ENCODE data around the gene BBX. TPM values are rescaled to one million over a fixed set of nuclear protein-coding genes. Genes with fewer than 3 reads are reported as not detected.
A peak's percentile ranks its signal among the peaks of the same experiment; 100 is the strongest.

BBX gene
- 13.8 and 18.8 TPM in 2 replicates for total RNA-seq (2014; rRNA removed; shearing (Covaris generic); ENCODE audit: low replicate concordance)

- no peaks in the 10 kb centered on the region; the same call in 1 of the 2 replicates for H3K27me3 ChIP-seq
- peak; percentile 95 for DNase-seq
- H3K4me3 ChIP-seq, result peak within 1 kb of the TSS; percentile 80
- H3K36me3 ChIP-seq, result peaks cover 4% of the 10 kb centered on the region
- no peaks in the 10 kb centered on the region for H3K9me3 ChIP-seq
These were observed at the start of gene BBX for GRCh38 chr3:107522510-107523288. Gene BBX, plus strand, starts transcription at chr3:107522962. Its CDS starts 187,499 bp downstream, at chr3:107710461.

DNA sequence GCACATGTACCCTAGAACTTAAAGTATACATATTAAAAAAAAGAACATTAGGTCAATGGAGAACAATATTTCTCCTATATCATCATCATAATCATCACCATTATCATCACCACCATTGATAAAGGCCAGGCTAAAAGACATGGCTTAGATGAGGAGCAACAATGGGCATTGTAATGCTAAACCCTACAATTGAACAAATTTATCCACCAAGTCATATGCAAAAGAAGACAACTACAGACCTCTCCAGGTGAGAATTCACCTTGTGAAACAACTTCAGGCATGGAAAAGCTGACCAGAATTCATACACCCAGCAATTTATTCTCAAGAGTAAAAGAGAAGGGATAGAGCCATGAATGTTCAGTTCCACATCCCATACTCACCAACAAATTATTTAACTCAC is 46.3 kb upstream of the BBX start:
- H3K36me3 ChIP-seq, result no peaks in the 10 kb centered on the region
- no peaks in the 10 kb centered on the region; the same call in 1 of the 2 replicates for H3K27me3 ChIP-seq
- H3K9me3 ChIP-seq, result peaks cover 6% of the 10 kb centered on the region; the same call in 1 of the 2 replicates
- DNase-seq, result no peak
- H3K4me3 ChIP-seq, result no peak overlapping the region

GRCh38 chr3:107487490-107487889 is 35.3 kb upstream of the BBX start:
- H3K27me3 ChIP-seq, result no peaks in the 10 kb centered on the region
- no peak for DNase-seq
- H3K36me3 ChIP-seq, result no peaks in the 10 kb centered on the region
- H3K4me3 ChIP-seq, result no peak overlapping the region
- no peaks in the 10 kb centered on the region for H3K9me3 ChIP-seq

- Histone ChIP-seq H3K4me3 (no peak overlapping the region), H3K36me3 (no peaks in the 10 kb centered on the region), H3K27me3 (no peaks in the 10 kb centered on the region), H3K9me3 (no peaks in the 10 kb centered on the region)
- DNase-seq, result no peak
These were observed 33.8 kb upstream of the BBX start for GRCh38 chr3:107488942-107489341.

GRCh38 chr3:107493134-107493533 is 29.6 kb upstream of the BBX start:
- H3K4me3 ChIP-seq, result no peak overlapping the region
- no peaks in the 10 kb centered on the region for H3K36me3 ChIP-seq
- no peaks in the 10 kb centered on the region for H3K27me3 ChIP-seq
- DNase-seq, result no peak
- no peaks in the 10 kb centered on the region for H3K9me3 ChIP-seq

- no peak for DNase-seq
- no peaks in the 10 kb centered on the region for H3K36me3 ChIP-seq
- H3K4me3 ChIP-seq, result no peak overlapping the region
- no peaks in the 10 kb centered on the region for H3K27me3 ChIP-seq
- H3K9me3 ChIP-seq, result no peaks in the 10 kb centered on the region
These were observed 25.9 kb upstream of the BBX start for GRCh38 chr3:107496855-107497254.

GRCh38 chr3:107498646-107499045 is 24.1 kb upstream of the BBX start:
- Histone ChIP-seq H3K4me3 (no peak overlapping the region), H3K36me3 (no peaks in the 10 kb centered on the region), H3K9me3 (no peaks in the 10 kb centered on the region), H3K27me3 (no peaks in the 10 kb centered on the region)
- DNase-seq, result no peak

- Histone ChIP-seq H3K27me3 (peaks cover 13% of the 10 kb centered on the region; the same call in 1 of the 2 replicates), H3K36me3 (no peaks in the 10 kb centered on the region), H3K4me3 (no peak overlapping the region), H3K9me3 (no peaks in the 10 kb centered on the region)
- DNase-seq, result no peak
These were observed 16.3 kb upstream of the BBX start for GRCh38 chr3:107506458-107506857.

DNA sequence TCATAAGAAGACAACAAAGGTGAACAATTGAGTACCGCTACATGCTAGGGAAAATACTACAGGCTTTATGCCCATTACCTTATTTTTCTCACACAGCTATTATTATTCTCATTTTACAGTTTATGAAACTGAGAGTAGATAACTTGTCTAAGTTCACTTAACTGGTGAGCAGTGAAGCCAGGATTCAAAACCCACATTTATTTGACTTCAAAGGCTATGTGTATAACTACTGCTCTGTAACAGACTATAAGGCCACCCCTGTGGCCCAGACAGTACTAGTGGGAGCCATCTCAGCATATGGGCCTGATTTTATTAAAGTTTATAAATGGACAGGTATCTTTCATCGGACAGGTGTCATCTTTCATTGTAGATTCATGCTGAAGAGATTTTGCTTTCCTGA is 14.4 kb upstream of the BBX start:
- H3K36me3 ChIP-seq, result no peaks in the 10 kb centered on the region
- H3K4me3 ChIP-seq, result no peak overlapping the region
- H3K9me3 ChIP-seq, result 0 out of 2 replicates have a peak, but pooled peaks cover 2% of the 10 kb centered on the region
- peaks cover 17% of the 10 kb centered on the region; the same call in 1 of the 2 replicates for H3K27me3 ChIP-seq
- no peak for DNase-seq

GRCh38 chr3:107512108-107512507 is 10.7 kb upstream of the BBX start:
- peaks cover 31% of the 10 kb centered on the region for H3K27me3 ChIP-seq
- 0 out of 2 replicates have a peak, but pooled peaks cover 2% of the 10 kb centered on the region for H3K9me3 ChIP-seq
- no peak overlapping the region for H3K4me3 ChIP-seq
- H3K36me3 ChIP-seq, result no peaks in the 10 kb centered on the region
- DNase-seq, result no peak

- H3K4me3 ChIP-seq, result no peak overlapping the region
- no peak for DNase-seq
- H3K27me3 ChIP-seq, result peaks cover 31% of the 10 kb centered on the region
- H3K9me3 ChIP-seq, result 0 out of 2 replicates have a peak, but pooled peaks cover 2% of the 10 kb centered on the region
- H3K36me3 ChIP-seq, result no peaks in the 10 kb centered on the region
These were observed 8.3 kb upstream of the BBX start for GRCh38 chr3:107514453-107514852.

DNA sequence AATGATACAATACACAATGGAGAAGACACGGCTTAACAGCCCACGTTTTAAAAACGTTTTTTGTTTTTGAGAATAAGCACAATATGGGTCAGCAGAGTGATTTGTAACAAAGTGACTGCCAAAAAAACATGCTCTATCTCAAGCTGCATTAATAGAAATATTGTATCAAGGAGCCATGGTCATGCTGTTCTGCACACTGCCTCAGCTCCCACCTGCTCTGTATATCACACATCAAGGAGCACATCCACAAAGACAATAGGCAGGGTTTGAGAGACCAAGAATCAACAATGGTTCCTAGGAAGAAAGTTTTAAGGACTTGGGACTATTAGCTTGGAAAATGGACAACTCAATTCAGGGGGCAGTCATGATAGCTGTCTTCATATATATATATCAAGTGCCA is 6.3 kb upstream of the BBX start:
- Histone ChIP-seq H3K27me3 (peaks cover 18% of the 10 kb centered on the region), H3K36me3 (no peaks in the 10 kb centered on the region), H3K4me3 (no peak overlapping the region), H3K9me3 (0 out of 2 replicates have a peak, but pooled peaks cover 2% of the 10 kb centered on the region)
- DNase-seq, result no peak

GRCh38 chr3:107520535-107520934 is 2.2 kb upstream of the BBX start:
- H3K4me3 ChIP-seq, result no peak overlapping the region
- no peaks in the 10 kb centered on the region for H3K9me3 ChIP-seq
- peaks cover 2% of the 10 kb centered on the region for H3K27me3 ChIP-seq

DNA sequence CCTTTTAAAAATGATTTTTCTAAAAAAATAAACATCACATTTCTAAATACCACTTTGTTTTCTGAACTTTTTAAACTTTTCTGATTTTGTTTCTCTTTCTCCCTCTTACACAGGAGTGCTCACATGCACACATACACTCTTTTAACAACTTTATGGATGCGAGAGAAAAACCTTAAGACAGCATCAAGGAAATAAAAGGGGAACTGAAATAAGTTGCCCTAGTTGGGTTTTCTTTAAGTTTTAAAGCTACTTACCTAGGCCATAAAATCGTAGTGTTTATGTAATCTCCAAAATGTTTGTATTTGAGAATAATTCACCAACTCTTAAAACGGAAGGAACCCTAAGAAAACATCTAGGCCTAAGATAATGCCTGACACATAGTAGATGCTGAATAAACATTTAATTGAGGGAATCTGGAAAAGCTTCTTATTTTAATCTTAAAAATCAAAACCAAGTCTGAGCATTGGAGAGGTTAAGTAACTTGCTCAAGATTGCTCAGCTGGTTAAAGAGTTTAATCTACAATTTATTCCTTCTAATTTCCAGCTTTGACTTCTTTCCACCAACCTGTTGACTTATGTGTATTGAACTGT is 1.2 kb upstream of the BBX start:
- H3K27me3 ChIP-seq, result no peaks in the 10 kb centered on the region; the same call in 1 of the 2 replicates
- no peak overlapping the region for H3K4me3 ChIP-seq
- no peaks in the 10 kb centered on the region for H3K36me3 ChIP-seq
- H3K9me3 ChIP-seq, result no peaks in the 10 kb centered on the region
- no peak for DNase-seq

More at GRCh38 chr3:107520535-107520934, 2.2 kb upstream of the BBX start:
- no peak for DNase-seq
- no peaks in the 10 kb centered on the region for H3K36me3 ChIP-seq

- Histone ChIP-seq H3K36me3 (peaks cover 8% of the 10 kb centered on the region), H3K4me3 (peak overlapping the region; percentile 80), H3K9me3 (no peaks in the 10 kb centered on the region), H3K27me3 (no peaks in the 10 kb centered on the region)
- DNase-seq, result no peak
These were observed 452 bp downstream of the BBX start for GRCh38 chr3:107523289-107523538.

DNA sequence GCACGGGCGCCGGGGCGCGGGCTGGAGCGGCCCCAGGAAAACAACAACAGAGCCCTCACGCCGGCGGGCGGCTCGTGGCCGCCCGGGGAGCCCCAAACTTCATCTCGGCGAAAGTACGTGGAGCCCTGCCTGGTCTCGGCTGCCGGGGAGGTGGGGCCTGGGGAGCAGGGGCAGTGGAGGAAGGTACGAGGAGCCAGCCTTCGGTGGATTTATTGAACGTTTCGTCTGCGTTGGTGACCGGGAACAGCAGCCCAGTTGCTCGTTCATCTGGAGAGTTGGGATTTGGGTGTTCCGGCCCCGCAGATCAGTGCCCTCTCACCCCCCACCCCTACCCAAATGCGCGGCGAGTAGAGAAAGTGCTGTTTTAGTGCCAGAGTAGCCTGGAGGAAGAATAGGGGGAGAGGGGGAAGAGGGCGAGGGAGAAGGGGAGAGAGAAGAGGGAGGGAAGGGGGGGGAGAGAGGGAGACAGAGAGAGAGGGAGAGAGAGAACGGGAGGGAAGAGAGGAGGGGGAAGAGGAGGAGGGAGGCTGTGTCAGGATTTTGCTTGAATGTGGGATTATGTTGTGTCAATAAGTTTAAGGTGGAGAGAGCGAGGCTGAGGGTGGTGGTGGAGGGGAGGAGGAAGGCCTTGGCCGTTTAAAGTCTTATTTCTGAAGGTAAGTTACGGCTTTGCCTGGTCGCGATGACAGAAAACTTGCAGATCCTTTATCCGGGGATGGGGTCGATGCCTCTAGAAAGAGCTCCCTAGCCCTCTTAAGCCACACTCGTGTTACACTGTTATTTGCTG is 970 bp downstream of the BBX start:
- H3K9me3 ChIP-seq, result no peaks in the 10 kb centered on the region
- H3K4me3 ChIP-seq, result peak overlapping the region; percentile 80
- no peaks in the 10 kb centered on the region for H3K27me3 ChIP-seq
- peaks cover 8% of the 10 kb centered on the region for H3K36me3 ChIP-seq
- peak; percentile 60 for DNase-seq

DNA sequence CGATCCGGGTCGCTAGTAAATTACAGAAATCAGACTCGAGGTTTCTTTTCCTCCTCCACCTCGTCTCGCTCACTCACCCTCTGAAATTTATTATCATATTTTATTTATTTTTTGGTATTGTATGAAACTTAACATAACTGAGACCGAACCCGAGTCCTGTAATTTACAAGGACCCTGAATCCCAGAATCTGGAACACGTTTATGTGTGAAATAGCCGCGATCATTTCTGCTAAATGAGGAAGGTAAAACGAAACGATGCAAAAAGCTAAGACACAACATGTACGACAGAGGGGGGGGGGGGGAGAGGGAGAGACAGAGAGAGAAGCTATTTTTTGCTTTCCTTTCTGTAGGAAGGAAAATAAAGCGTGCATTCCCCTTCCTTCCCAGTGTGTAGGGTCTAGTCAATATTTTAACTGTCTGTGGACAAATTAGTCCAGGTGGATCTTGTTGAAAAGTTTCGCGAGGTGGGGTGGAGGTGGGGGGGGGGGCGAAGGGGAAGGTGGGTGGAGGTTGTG is 1.6 kb downstream of the BBX start:
- Histone ChIP-seq H3K9me3 (no peaks in the 10 kb centered on the region), H3K4me3 (peak overlapping the region; percentile 80), H3K36me3 (peaks cover 10% of the 10 kb centered on the region), H3K27me3 (no peaks in the 10 kb centered on the region)
- no peak for DNase-seq
